Kidney (tissue), 14 donors: Measurements from ENCODE around the gene PYGM. TPM values are rescaled to one million over a fixed set of nuclear protein-coding genes. Genes with fewer than 3 reads are reported as not detected.

Experiments
- DNase-seq, 5 donors: peaks; one replicate each; pipeline ENCODE4 v3.0.0-alpha.2; 2013 to 2020
- FAIRE-seq: peaks from 2 replicates; lab custom pipeline; 2012; peaks lifted over from hg19 to GRCh38; lab: Jason Lieb, UNC
- H3K27ac ChIP-seq, 2 donors: one replicate each; pipeline ENCODE4 v1.7.0; 2013; ENCODE audit warnings: low read depth in 2 of 2, low read length in 2 of 2, inconsistent platforms in 1 of 2
- H3K27me3 ChIP-seq: one replicate; pipeline ENCODE4 v1.7.1; 2013; ENCODE audit warnings: low read length, inconsistent platforms; ENCODE audit not compliant: control insufficient read depth, insufficient read depth
- H3K36me3 ChIP-seq, 3 donors: one replicate each; pipeline versions ENCODE4 v1.7.0 to v1.7.1; 2013; ENCODE audit warnings: low read length in 3 of 3, control low read depth in 1 of 3, inconsistent platforms in 1 of 3; ENCODE audit not compliant: insufficient read depth in 3 of 3, control insufficient read depth in 2 of 3
- H3K4me1 ChIP-seq, 3 donors: one replicate each; pipeline versions ENCODE4 v1.7.0 to v1.7.1; 2013; ENCODE audit warnings: low read length in 3 of 3, inconsistent platforms in 1 of 3, low read depth in 1 of 3; ENCODE audit not compliant: control insufficient read depth in 2 of 3, insufficient read depth in 2 of 3
- H3K4me3 ChIP-seq, 3 donors: one replicate each; pipeline versions ENCODE4 v1.7.0 to v1.8.1; 2013; ENCODE audit warnings: low read length in 3 of 3, control low read depth in 1 of 3, inconsistent platforms in 1 of 3
- H3K9ac ChIP-seq, 3 donors: one replicate each; pipeline versions ENCODE4 v1.7.0 to v1.7.1; 2013; ENCODE audit warnings: low read length in 3 of 3, control low read depth in 1 of 3, inconsistent platforms in 1 of 3
- H3K9me3 ChIP-seq, 3 donors: one replicate each; pipeline versions ENCODE4 v1.7.0 to v1.7.1; 2013; ENCODE audit warnings: low read length in 3 of 3, control low read depth in 1 of 3, inconsistent platforms in 1 of 3; ENCODE audit not compliant: control insufficient read depth in 2 of 3, insufficient read depth in 1 of 3
- intact Hi-C: fragments of 100-400 bp; cut with DNase I; formaldehyde crosslinking; loops from one replicate; pipeline ENCODE4 v1.11.1; 2022
- polyA plus RNA-seq: library from polyadenylated mRNA; stranded (reverse); fragments of 350-450 nt; fragmentation: Illumina TruSeq; extraction: RNeasy Lipid Tissue Mini Kit (QIAGEN cat#74804); gene quantifications from one replicate; pipeline ENCODE4 v1.2.3, GENCODE V29; 2014; ENCODE audit warnings: low read depth, low replicate concordance; ENCODE audit not compliant: insufficient read depth
- total RNA-seq: library from RNA; stranded (reverse); fragmentation: NEBNext Ultra II Directional; extraction: Animal tissue kit (Norgen Biotek cat#: 25700); gene quantifications from one replicate; pipeline ENCODE4 v1.2.1, GENCODE V29; 2021
- TF ChIP-seq, protein P1 (sequence below): IDR thresholded peaks from 3 replicates; pipeline ENCODE4 v1.5.1; 2012; ENCODE audit warnings: mild to moderate bottlenecking, moderate library complexity, borderline replicate concordance; ENCODE audit not compliant: insufficient read depth; ENCODE audit errors: extremely low read depth
- donor health status: control.
- donor health status: control.
- donor health status: control.
- donor health status: control.
- donor health status: control.
- donor health status: DM: yes; HTN: yes; CAD: no.
- donor health status: Normal renal cell carcinoma (clear cell type).

The PYGM gene
- total and polyA plus RNA-seq, 2 donors from 2014 or later = 2.5 to 8.6 TPM

DNA sequence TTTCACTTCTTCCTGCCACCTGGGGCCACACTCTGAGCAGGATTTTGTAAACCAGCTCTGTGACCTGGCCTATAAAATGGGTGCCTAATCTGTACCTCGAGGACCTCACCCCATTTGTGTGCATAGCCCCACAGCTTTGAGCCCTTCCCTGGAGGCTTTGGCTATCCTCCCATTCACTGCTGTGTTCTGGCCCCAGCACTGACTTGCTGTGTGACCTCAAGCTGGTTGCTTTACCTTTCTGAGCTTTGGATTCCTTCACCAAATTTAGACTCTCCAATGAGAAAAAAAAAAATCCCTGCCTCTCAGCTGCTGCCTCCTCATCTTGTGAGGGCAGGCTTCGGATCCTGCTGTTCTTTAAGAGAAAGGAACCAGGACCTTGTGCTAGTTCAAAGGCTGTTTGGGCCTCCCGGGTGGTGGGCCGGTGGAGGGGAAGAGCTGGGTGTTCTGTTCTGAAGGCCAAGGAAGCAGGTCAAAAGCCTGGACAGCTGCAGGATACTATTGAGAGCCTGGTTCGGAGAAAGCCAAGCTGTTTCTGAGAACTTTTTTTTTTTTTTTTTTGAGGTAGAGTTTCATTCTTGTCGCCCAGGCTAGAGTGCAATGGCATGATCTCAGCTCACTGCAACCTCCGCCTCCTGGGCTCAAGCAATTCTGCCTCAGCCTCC is 1.1 kb upstream of the PYGM start:
- intact Hi-C loops = no loop called here
- peaks cover 5 to 19% (median 15%) of the 10 kb centered on the region in 3 donors for H3K36me3 ChIP-seq
- FAIRE-seq = no peak
- H3K27me3 ChIP-seq = no peaks in the 10 kb centered on the region
- peak in 2 of 5 donors; percentile 9 to 34 for DNase-seq
- TF ChIP-seq, protein P1, sequence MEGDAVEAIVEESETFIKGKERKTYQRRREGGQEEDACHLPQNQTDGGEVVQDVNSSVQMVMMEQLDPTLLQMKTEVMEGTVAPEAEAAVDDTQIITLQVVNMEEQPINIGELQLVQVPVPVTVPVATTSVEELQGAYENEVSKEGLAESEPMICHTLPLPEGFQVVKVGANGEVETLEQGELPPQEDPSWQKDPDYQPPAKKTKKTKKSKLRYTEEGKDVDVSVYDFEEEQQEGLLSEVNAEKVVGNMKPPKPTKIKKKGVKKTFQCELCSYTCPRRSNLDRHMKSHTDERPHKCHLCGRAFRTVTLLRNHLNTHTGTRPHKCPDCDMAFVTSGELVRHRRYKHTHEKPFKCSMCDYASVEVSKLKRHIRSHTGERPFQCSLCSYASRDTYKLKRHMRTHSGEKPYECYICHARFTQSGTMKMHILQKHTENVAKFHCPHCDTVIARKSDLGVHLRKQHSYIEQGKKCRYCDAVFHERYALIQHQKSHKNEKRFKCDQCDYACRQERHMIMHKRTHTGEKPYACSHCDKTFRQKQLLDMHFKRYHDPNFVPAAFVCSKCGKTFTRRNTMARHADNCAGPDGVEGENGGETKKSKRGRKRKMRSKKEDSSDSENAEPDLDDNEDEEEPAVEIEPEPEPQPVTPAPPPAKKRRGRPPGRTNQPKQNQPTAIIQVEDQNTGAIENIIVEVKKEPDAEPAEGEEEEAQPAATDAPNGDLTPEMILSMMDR = no peak
- H3K4me3 ChIP-seq = no peak overlapping the region
- H3K9ac ChIP-seq = no peak overlapping the region
- no peak overlapping the region for H3K27ac ChIP-seq
- no peaks in the 10 kb centered on the region for H3K9me3 ChIP-seq
- peaks cover 3 to 48% (median 30%) of the 10 kb centered on the region in 3 donors for H3K4me1 ChIP-seq

DNA sequence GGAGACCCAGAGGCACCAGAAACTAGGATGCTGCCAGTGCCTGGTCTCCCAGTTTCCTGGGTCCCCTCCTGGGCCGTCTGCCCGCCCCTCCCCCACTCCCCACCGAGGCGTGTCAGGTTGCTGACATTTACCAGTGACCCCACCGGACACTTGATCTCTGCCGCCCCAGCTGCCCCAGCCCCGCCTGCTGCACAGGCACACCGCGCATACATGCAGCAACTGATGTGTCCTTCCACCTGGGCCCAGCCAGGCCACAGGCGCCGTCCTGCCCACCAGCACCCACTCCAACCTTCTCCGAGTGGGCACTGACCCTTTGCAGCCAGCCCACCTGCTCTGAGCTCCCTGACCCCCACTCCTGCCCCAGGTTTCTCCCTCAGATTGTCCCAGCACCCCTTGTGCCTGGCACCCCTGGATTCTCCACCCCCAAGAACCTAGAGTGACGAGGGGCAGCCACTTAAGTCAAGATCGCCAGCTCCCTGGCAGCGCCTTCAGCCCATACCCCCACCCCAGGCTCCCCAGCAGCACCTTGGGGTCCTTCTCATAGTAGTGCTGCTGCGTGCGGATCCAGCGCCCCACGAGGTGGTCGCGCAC is 548 bp downstream of the PYGM start:
- DNase-seq = peak in 4 of 5 donors; percentile 53 to 83 (median 68)
- TF ChIP-seq, protein P1 = no peak
- Histone ChIP-seq H3K27me3 (no peaks in the 10 kb centered on the region), H3K9me3 (no peaks in the 10 kb centered on the region), H3K27ac (no peak overlapping the region), H3K9ac (no peak overlapping the region), H3K4me1 (peaks cover 3 to 39% (median 30%) of the 10 kb centered on the region in 3 donors), H3K36me3 (peaks cover 0 to 10% (median 5%) of the 10 kb centered on the region in 3 donors), H3K4me3 (no peak overlapping the region)
- intact Hi-C loops = no loop called here
- no peak for FAIRE-seq

DNA sequence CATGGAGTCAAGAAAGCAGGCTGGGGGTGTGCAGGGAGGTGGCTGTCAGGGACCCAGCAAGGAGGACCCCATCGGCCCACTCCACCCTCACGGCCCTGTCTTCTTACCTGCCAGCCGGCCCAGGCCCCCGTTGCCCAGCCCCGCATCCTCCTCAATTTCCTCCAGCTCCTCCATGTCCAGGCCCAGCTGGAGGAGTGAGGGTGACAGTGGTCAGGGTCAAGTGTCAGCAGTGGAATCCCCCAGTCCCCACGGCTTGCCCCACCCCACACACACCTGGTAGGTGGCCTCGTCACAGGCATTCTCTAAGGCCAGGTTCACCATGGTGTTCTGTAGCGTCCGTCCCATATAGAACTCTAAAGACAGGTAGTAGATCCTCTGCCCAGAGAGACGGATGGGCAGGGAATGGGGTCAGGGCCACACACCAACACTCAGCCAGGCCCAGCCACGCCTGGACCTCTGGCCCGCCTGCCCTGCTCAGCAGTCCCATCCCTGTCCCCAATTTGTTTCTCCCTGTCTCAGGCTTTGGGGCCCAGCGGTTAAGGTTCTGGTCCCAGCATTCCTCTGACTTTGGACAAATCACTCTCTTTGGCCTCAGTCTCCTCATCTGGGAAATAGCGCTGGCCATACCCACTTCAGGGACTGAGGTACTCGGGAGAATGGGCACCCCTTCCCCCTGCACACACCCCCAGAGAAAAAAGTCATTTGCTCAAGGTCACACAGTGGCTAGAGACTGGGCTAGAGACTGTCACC is 1.3 kb downstream of the PYGM start:
- DNase-seq (peak in 2 of 5 donors; percentile 52 to 64), FAIRE-seq (no peak)
- Histone ChIP-seq H3K4me3 (no peak overlapping the region), H3K4me1 (peaks cover 3 to 32% (median 25%) of the 10 kb centered on the region in 3 donors), H3K27ac (no peak overlapping the region), H3K36me3 (peaks cover 0 to 4% (median 2%) of the 10 kb centered on the region in 3 donors), H3K27me3 (no peaks in the 10 kb centered on the region), H3K9ac (no peak overlapping the region), H3K9me3 (no peaks in the 10 kb centered on the region)
- intact Hi-C loops = no loop called here
- TF ChIP-seq, protein P1 = no peak
